K562 (cell line): Measurements from ENCODE around the gene FBXO9. TPM values are rescaled to one million over a fixed set of nuclear protein-coding genes. Genes with fewer than 3 reads are reported as not detected.

Experiments
- AFF1 ChIP-seq, 2 experiments: fragments of 450-650 bp; IDR thresholded peaks; 2 replicates each; pipeline ENCODE4 v1.6.1; 2018; ENCODE audit warnings: mild to moderate bottlenecking in 2 of 2, low read depth in 1 of 2; ENCODE audit not compliant: partially characterized antibody in 2 of 2
- CREM ChIP-seq: IDR thresholded peaks from 2 replicates; pipeline ENCODE4 v1.6.1; 2014; ENCODE audit warnings: antibody characterized with exemption, low read depth
- DPF2 ChIP-seq: fragments of 450-650 bp; IDR thresholded peaks from 2 replicates; pipeline ENCODE4 v1.6.1; 2016
- ELF1 ChIP-seq: fragments of 200-800 bp; sonication (Bioruptor generic); IDR thresholded peaks from 2 replicates; pipeline ENCODE4 v1.6.1; 2016; ENCODE audit warnings: missing genetic modification characterization, missing compliant biosample characterization
- ETS2 ChIP-seq: IDR thresholded peaks from 2 replicates; pipeline ENCODE4 v1.6.1; 2016; ENCODE audit warnings: borderline replicate concordance, missing genetic modification characterization, mild to moderate bottlenecking, moderate library complexity, missing compliant biosample characterization; ENCODE audit not compliant: poor library complexity, severe bottlenecking
- FOXJ2 ChIP-seq: fragments of 200-800 bp; sonication (Bioruptor generic); IDR thresholded peaks from 2 replicates; pipeline ENCODE4 v1.6.1; 2016; ENCODE audit warnings: missing genetic modification characterization, missing compliant biosample characterization
- FOXM1 ChIP-seq, 2 experiments: fragments of 450-650 bp in 1 of 2; sonication (generic) in 1 of 2; formaldehyde crosslinking in 1 of 2; IDR thresholded peaks; 2 replicates each; pipeline versions ENCODE4 v1.6.1 to v1.9.0; 2017 to 2022; ENCODE audit warnings: low read depth in 2 of 2, mild to moderate bottlenecking in 2 of 2, missing genetic modification reagents in 1 of 2, moderate library complexity in 1 of 2
- MXI1 ChIP-seq: IDR thresholded peaks from 2 replicates; pipeline ENCODE4 v1.6.1; 2011; ENCODE audit warnings: low read depth, mild to moderate bottlenecking, improper control_type of control experiment, low read length
- SMAD1 ChIP-seq: fragments of 150-350 bp; IDR thresholded peaks from 2 replicates; pipeline ENCODE4 v1.6.1; 2014; ENCODE audit warnings: low read length, low read depth; ENCODE audit not compliant: partially characterized antibody
- SP1 ChIP-seq: sonication (generic); formaldehyde crosslinking; IDR thresholded peaks from 2 replicates; pipeline ENCODE4 v1.8.1; 2022; ENCODE audit warnings: mild to moderate bottlenecking, missing genetic modification reagents
- TEAD4 ChIP-seq, 2 experiments: sonication (generic) in 1 of 2; formaldehyde crosslinking in 1 of 2; IDR thresholded peaks; 2 replicates each; pipeline versions ENCODE4 v1.6.1 to v1.8.0; 2012 to 2022; ENCODE audit warnings: borderline replicate concordance in 1 of 2, inconsistent platforms in 1 of 2, low read length in 1 of 2, mild to moderate bottlenecking in 1 of 2, missing genetic modification reagents in 1 of 2
- U2AF2 ChIP-seq: fragments of 200-400 bp; formaldehyde crosslinking; optimal IDR thresholded peaks from 2 replicates; pipeline ENCODE3; 2017; ENCODE audit warnings: low read depth, mild to moderate bottlenecking, low read length
- polyA plus RNA-seq, 8 experiments: library from polyadenylated mRNA; depleted of rRNA in 4 of 8; stranded (reverse) in 5 of 8; unstranded in 3 of 8; fragments of >200 nt; fragmentation: Nextera tagmentation in 2 of 8; fragmentation: Illumina TruSeq in 1 of 8; extraction: Ambion mirVana in 2 of 8; extraction: Trizol in 1 of 8; gene quantifications; 2 replicates each; pipeline versions ENCODE4 v1.2.1 to v1.2.3, GENCODE V29; 2011 to 2014; ENCODE audit warnings: inconsistent platforms in 1 of 8, missing spikeins in 1 of 8
- total RNA-seq, 7 experiments: library from RNA; depleted of rRNA in 6 of 7; stranded (reverse); fragments of >200 nt in 6 of 7; fragmentation: Illumina TruSeq in 2 of 7; extraction: Trizol in 2 of 7; gene quantifications; 2 replicates each; pipeline versions ENCODE4 v1.2.1 to v1.2.3, GENCODE V29; 2011 to 2021; ENCODE audit warnings: low replicate concordance in 1 of 7
- TF ChIP-seq, protein P1 (sequence below): fragments of 450-650 bp; IDR thresholded peaks from 2 replicates; pipeline ENCODE4 v1.6.1; 2018; ENCODE audit not compliant: partially characterized antibody
- TF ChIP-seq, protein P2 (sequence below), 3 experiments: fragments of 200-800 bp in 1 of 3; fragments of 250-450 bp in 1 of 3; fragments of 450-650 bp in 1 of 3; sonication (Bioruptor Pico) in 1 of 3; sonication (Bioruptor generic) in 1 of 3; formaldehyde crosslinking in 1 of 3; IDR thresholded peaks; 2 replicates each; pipeline versions ENCODE4 v1.6.1 to v1.8.0; 2016 to 2022; ENCODE audit warnings: mild to moderate bottlenecking in 2 of 3, missing genetic modification characterization in 2 of 3, missing compliant biosample characterization in 1 of 3, moderate library complexity in 1 of 3

The FBXO9 gene
- total and polyA plus RNA-seq, 9 of the 15 experiments (the other 6 are each of a cell fraction or from before 2014, with no cell fraction given) = 10.1 to 85.3 (median 51.4) TPM

DNA sequence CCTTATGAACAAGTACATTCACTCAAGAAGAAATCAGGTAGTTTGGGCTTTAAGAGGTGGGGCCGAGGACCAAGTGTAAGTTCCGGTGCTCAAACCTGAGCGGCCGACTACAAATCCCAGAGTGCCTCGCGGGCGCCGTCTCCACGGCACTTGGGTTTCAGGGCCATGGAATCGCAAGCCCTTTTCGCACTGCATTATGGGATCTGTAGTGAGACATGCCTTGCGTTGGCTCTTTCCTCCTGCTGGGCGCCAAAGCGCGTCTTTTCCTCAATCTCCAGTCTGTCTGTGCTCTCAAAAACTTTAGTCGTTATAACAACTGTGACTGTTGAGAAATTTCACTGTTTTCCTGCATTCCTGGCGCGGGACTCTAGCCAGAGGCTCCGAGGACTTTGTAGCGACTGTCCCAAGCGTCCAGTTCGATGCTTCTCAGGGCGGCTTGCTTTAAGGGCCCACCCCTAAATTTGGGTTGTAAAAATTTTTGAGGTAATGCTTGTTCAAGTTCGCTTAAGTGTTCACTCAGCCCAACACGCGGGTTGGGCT, 408 bp upstream of the FBXO9 start (continued):
- TF ChIP-seq TEAD4 (IDR thresholded peaks at IDR 0.05; ENCODE audit: low read length) = peak; percentile 16; the same call in 1 of the 2 replicates
- no peak for TF ChIP-seq TEAD4 (CRISPR knock-in tag; IDR thresholded peaks at IDR 0.05; ENCODE audit: borderline replicate concordance)
- TF ChIP-seq ETS2 (tag) = no peak
- no peak for TF ChIP-seq SMAD1
- TF ChIP-seq CREM = peak; percentile 81
- TF ChIP-seq, protein P1, sequence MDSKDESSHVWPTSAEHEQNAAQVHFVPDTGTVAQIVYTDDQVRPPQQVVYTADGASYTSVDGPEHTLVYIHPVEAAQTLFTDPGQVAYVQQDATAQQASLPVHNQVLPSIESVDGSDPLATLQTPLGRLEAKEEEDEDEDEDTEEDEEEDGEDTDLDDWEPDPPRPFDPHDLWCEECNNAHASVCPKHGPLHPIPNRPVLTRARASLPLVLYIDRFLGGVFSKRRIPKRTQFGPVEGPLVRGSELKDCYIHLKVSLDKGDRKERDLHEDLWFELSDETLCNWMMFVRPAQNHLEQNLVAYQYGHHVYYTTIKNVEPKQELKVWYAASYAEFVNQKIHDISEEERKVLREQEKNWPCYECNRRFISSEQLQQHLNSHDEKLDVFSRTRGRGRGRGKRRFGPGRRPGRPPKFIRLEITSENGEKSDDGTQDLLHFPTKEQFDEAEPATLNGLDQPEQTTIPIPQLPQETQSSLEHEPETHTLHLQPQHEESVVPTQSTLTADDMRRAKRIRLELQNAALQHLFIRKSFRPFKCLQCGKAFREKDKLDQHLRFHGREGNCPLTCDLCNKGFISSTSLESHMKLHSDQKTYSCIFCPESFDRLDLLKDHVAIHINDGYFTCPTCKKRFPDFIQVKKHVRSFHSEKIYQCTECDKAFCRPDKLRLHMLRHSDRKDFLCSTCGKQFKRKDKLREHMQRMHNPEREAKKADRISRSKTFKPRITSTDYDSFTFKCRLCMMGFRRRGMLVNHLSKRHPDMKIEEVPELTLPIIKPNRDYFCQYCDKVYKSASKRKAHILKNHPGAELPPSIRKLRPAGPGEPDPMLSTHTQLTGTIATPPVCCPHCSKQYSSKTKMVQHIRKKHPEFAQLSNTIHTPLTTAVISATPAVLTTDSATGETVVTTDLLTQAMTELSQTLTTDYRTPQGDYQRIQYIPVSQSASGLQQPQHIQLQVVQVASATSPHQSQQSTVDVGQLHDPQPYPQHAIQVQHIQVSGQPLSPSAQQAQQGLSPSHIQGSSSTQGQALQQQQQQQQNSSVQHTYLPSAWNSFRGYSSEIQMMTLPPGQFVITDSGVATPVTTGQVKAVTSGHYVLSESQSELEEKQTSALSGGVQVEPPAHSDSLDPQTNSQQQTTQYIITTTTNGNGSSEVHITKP = peak; percentile 20
- peak in 1 of 2 experiments; percentile 97 for TF ChIP-seq AFF1 (IDR thresholded peaks at IDR 0.05; ENCODE audit: low read depth in 1 of 2, partially characterized antibody in 2 of 2)
- TF ChIP-seq ELF1 (tag) = peak; percentile 65
- peak; percentile 50 for TF ChIP-seq FOXM1 (IDR thresholded peaks at IDR 0.05; ENCODE audit: low read depth)
- TF ChIP-seq FOXM1 (CRISPR knock-in tag; IDR thresholded peaks at IDR 0.05; ENCODE audit: low read depth) = no peak
- peak; percentile 37; the same call in 1 of the 2 replicates for TF ChIP-seq DPF2
- TF ChIP-seq U2AF2 = no peak
- TF ChIP-seq, protein P2, sequence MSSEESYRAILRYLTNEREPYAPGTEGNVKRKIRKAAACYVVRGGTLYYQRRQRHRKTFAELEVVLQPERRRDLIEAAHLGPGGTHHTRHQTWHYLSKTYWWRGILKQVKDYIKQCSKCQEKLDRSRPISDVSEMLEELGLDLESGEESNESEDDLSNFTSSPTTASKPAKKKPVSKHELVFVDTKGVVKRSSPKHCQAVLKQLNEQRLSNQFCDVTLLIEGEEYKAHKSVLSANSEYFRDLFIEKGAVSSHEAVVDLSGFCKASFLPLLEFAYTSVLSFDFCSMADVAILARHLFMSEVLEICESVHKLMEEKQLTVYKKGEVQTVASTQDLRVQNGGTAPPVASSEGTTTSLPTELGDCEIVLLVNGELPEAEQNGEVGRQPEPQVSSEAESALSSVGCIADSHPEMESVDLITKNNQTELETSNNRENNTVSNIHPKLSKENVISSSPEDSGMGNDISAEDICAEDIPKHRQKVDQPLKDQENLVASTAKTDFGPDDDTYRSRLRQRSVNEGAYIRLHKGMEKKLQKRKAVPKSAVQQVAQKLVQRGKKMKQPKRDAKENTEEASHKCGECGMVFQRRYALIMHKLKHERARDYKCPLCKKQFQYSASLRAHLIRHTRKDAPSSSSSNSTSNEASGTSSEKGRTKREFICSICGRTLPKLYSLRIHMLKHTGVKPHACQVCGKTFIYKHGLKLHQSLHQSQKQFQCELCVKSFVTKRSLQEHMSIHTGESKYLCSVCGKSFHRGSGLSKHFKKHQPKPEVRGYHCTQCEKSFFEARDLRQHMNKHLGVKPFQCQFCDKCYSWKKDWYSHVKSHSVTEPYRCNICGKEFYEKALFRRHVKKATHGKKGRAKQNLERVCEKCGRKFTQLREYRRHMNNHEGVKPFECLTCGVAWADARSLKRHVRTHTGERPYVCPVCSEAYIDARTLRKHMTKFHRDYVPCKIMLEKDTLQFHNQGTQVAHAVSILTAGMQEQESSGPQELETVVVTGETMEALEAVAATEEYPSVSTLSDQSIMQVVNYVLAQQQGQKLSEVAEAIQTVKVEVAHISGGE (CRISPR knock-in tag; IDR thresholded peaks at IDR 0.05) = peak in 1 of 3 experiments; percentile 44; a peak in 1 of 6 replicates
- no peak for TF ChIP-seq MXI1
- peak; percentile 57 for TF ChIP-seq SP1 (CRISPR knock-in tag)
- 0 out of 2 replicates have a peak, but pooled peaks have one; percentile 32 for TF ChIP-seq FOXJ2 (tag)
